Uterine smooth muscle cell (primary cell): ENCODE results near the gene CD40LG. TPM values are rescaled to one million over a fixed set of nuclear protein-coding genes. Genes with fewer than 3 reads are reported as not detected.

Experiments used
- total RNA-seq: library from RNA; depleted of rRNA; stranded (reverse); fragments of >200 nt; gene quantifications from 2 replicates; pipeline ENCODE4 v1.2.3, GENCODE V29; 2014

CD40LG gene
- under 0.01 TPM in 1 of 2 replicates, not detected in the other for total RNA-seq

DNA sequence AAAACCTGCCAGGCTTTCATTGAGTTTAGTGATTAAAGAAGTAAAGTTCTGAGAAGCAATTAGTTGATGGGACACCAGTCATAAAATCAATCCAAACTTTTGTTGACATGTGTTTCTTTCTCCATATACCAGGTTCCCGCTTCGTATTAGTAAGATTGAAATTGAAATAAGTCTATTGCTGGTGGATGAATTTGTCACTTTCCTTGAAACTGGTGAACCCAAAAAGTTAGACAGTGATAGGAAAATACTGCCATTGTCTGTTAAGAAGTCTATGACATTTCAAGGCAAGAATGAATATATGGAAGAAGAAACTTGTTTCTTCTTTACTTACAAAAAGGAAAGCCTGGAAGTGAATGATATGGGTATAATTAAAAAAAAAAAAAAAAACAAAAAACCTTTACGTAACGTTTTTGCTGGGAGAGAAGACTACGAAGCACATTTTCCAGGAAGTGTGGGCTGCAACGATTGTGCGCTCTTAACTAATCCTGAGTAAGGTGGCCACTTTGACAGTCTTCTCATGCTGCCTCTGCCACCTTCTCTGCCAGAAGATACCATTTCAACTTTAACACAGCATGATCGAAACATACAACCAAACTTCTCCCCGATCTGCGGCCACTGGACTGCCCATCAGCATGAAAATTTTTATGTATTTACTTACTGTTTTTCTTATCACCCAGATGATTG is at the start of gene CD40LG:
CD40LG (plus strand) TSS at position 482 of the 684 bp plus-strand sequence; CDS start at position 573, 91 bp downstream.

Other genes with a start within 250 kb of the CD40LG start
- not detected in 2 replicates for gene BRS3, start 160.2 kb upstream of the CD40LG start, total RNA-seq
- gene HTATSF1, start 150.6 kb upstream of the CD40LG start, total RNA-seq = 37.7 and 55.2 TPM in 2 replicates
- not detected in 2 replicates for gene VGLL1, start 115.9 kb upstream of the CD40LG start, total RNA-seq
- gene ARHGEF6, start 132.8 kb downstream of the CD40LG start, total RNA-seq = 9.4 and 12.5 TPM in 2 replicates
- gene RBMX, start 232.6 kb downstream of the CD40LG start, total RNA-seq = 207 and 297 TPM in 2 replicates